ENCODE data around the gene ALOX15B. TPM values are rescaled to one million over a fixed set of nuclear protein-coding genes. Genes with fewer than 3 reads are reported as not detected.

The ALOX15B gene
- not detected in 2 replicates for total RNA-seq
- polyA plus RNA-seq (2012): not detected

GRCh38 chr17:8038954-8039610, at the start of gene ALOX15B:
Gene ALOX15B (plus strand): TSS chr17:8039059. CDS start chr17:8039156, 97 bp downstream.
- DNase-seq (ENCODE audit: low read depth): no peak

GRCh38 chr17:7989781-7990655, 48.8 kb upstream of the ALOX15B start:
- peak; percentile 76 for DNase-seq (ENCODE audit: low read depth)

- DNase-seq (ENCODE audit: low read depth): peak; percentile 85
Observed at GRCh38 chr17:7992516-7992915, 46.3 kb upstream of the ALOX15B start.

GRCh38 chr17:7992924-7993323, 45.9 kb upstream of the ALOX15B start:
- no peak for DNase-seq (ENCODE audit: low read depth)

GRCh38 chr17:7993972-7994589, 44.8 kb upstream of the ALOX15B start:
- DNase-seq (ENCODE audit: low read depth): no peak

- DNase-seq (ENCODE audit: low read depth): no peak
Observed at GRCh38 chr17:7995724-7996123, 43.1 kb upstream of the ALOX15B start.

- peak; percentile 71 for DNase-seq (ENCODE audit: low read depth)
Observed at GRCh38 chr17:7997186-7997585, 41.7 kb upstream of the ALOX15B start.

GRCh38 chr17:8001976-8002720, 36.7 kb upstream of the ALOX15B start, which contains the start of gene GUCY2D:
Gene GUCY2D (plus strand): TSS chr17:8002615. CDS start chr17:8003048, 433 bp downstream.
- DNase-seq (ENCODE audit: low read depth): peak; percentile 36

- no peak for DNase-seq (ENCODE audit: low read depth)
Observed at GRCh38 chr17:8002721-8003593, 35.9 kb upstream of the ALOX15B start.

GRCh38 chr17:8003594-8004181, 35.2 kb upstream of the ALOX15B start:
- no peak for DNase-seq (ENCODE audit: low read depth)

GRCh38 chr17:8004899-8005298, 34.0 kb upstream of the ALOX15B start:
- DNase-seq (ENCODE audit: low read depth): no peak

GRCh38 chr17:8005357-8005756, 33.5 kb upstream of the ALOX15B start:
- DNase-seq (ENCODE audit: low read depth): no peak

- DNase-seq (ENCODE audit: low read depth): no peak
Observed at GRCh38 chr17:8005967-8006730, 32.7 kb upstream of the ALOX15B start.

GRCh38 chr17:8006836-8007680, 31.8 kb upstream of the ALOX15B start:
- no peak for DNase-seq (ENCODE audit: low read depth)

GRCh38 chr17:8007836-8008235, 31.0 kb upstream of the ALOX15B start:
- DNase-seq (ENCODE audit: low read depth): no peak

- no peak for DNase-seq (ENCODE audit: low read depth)
Observed at GRCh38 chr17:8012045-8012580, 26.7 kb upstream of the ALOX15B start.

- DNase-seq (ENCODE audit: low read depth): no peak
Observed at GRCh38 chr17:8012996-8013640, 25.7 kb upstream of the ALOX15B start.

Measured in myocyte (in vitro differentiated cells).